Heart left ventricle (tissue), 13 donors: ENCODE data around the gene FASN.

Source experiments
- POLR2A ChIP-seq, 2 donors: fragments of 450-650 bp; IDR thresholded peaks; one replicate each; pipeline ENCODE4 v1.6.1; 2017; ENCODE audit warnings: antibody characterized with exemption in 2 of 2, mild to moderate bottlenecking in 2 of 2, moderate library complexity in 2 of 2
- TF ChIP-seq, protein P1 (sequence below), 12 donors: fragments of 200-600 bp; sonication (generic) in 4 of 12; IDR thresholded peaks; one replicate each; pipeline versions ENCODE4 v1.5.0 to v1.8.0; 2018 to 2022; ENCODE audit warnings: antibody characterized with exemption in 12 of 12, mild to moderate bottlenecking in 5 of 12
- donor health status: ischemic (EF 13 %, LVEDD 7.1; RV severe dilation, severe dysfunction).
- donor health status: DM: no; HTN: yes; CAD: no.
- donor health status: DM: no; HTN: no; CAD: no.
- donor health status: ischemic (EF 25% LVEDD 6.9; RV normal size, moderate dysfunction).
- donor health status: ischemic (EF 25% LVEDD 5.7; RV mildly dilated, moderate dysfunction).
- donor health status: ischemic (EF 35%, LVEDD 5.7; RV mildly dilated, moderate dysfunction).
- donor health status: nonischemic (EF 11% LVEDD 7.7; RV severe dilation, severe dysfunction).
- donor health status: DM: yes; HTN: yes; CAD: no.
- donor health status: PGD.
- donor health status: ischemic (EF 29% LVEDD 5.4; RV normal size, mild dysfunction).
- donor health status: nonischemic (EF 23%, LVEDD 6.1; RV moderate dilation, normal function).

DNA sequence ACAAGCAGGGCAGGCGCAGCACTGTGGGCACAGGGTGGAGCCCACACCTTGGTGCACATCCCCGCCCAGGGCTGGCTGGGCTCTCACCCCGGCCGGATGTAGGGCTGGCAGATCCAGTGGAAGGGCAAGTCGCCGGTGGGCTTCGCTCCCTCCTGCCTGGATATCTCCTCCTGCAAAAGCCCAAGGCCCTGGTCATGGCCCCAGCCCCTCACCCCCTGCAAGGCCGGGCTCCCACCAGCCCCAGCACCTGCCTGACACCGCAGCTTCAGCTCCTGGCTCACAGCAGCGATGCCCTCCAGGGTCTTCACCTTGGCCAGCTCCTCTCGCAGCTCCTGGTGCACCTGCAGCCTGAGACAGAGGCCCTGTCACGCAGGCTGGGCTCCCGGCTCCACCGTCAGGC, 37.4 kb downstream of the FASN start:
- TF ChIP-seq, protein P1, sequence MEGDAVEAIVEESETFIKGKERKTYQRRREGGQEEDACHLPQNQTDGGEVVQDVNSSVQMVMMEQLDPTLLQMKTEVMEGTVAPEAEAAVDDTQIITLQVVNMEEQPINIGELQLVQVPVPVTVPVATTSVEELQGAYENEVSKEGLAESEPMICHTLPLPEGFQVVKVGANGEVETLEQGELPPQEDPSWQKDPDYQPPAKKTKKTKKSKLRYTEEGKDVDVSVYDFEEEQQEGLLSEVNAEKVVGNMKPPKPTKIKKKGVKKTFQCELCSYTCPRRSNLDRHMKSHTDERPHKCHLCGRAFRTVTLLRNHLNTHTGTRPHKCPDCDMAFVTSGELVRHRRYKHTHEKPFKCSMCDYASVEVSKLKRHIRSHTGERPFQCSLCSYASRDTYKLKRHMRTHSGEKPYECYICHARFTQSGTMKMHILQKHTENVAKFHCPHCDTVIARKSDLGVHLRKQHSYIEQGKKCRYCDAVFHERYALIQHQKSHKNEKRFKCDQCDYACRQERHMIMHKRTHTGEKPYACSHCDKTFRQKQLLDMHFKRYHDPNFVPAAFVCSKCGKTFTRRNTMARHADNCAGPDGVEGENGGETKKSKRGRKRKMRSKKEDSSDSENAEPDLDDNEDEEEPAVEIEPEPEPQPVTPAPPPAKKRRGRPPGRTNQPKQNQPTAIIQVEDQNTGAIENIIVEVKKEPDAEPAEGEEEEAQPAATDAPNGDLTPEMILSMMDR (IDR thresholded peaks at IDR 0.05): no peak
- no peak for TF ChIP-seq POLR2A (IDR thresholded peaks at IDR 0.05)
